Lung (tissue), 16 donors: ENCODE results near the gene B4GALNT2. TPM values are rescaled to one million over a fixed set of nuclear protein-coding genes. Genes with fewer than 3 reads are reported as not detected.
"Not testable (repeated sequence)": the region's sequence is repeated elsewhere in the genome, so short reads cannot be mapped to it uniquely, and the experiment has no call there.

Experiments used
- ATAC-seq: fragments of 200-7000 bp; cut with Tn5 transposase; one replicate; pipeline ENCODE4 v1.9.1; 2020; ENCODE audit warnings: moderate number of reproducible peaks; ENCODE audit not compliant: insufficient read depth, low FRiP score
- DNase-seq, 3 donors: peaks; one replicate each; pipeline ENCODE4 v3.0.0-alpha.2; 2013 to 2017
- H3K27ac ChIP-seq, 2 donors: one replicate each; pipeline ENCODE4 v1.5.1; 2013; ENCODE audit warnings: mild to moderate bottlenecking in 2 of 2, moderate library complexity in 2 of 2, control low read depth in 1 of 2, inconsistent platforms in 1 of 2, low read depth in 1 of 2, low read length in 1 of 2
- H3K27me3 ChIP-seq, 3 donors: one replicate each; pipeline ENCODE4 v1.5.1; 2013; ENCODE audit warnings: low read length in 2 of 3; ENCODE audit not compliant: control insufficient read depth in 3 of 3, insufficient read depth in 3 of 3
- H3K36me3 ChIP-seq, 4 donors: one replicate each; pipeline ENCODE4 v1.5.1; 2013; ENCODE audit warnings: low read length in 4 of 4, mild to moderate bottlenecking in 1 of 4, moderate library complexity in 1 of 4; ENCODE audit not compliant: control insufficient read depth in 4 of 4, insufficient read depth in 4 of 4
- H3K4me1 ChIP-seq, 5 donors: one replicate each; pipeline ENCODE4 v1.5.1; 2013; ENCODE audit warnings: low read length in 5 of 5, mild to moderate bottlenecking in 2 of 5, moderate library complexity in 1 of 5; ENCODE audit not compliant: control insufficient read depth in 5 of 5, insufficient read depth in 5 of 5
- H3K4me3 ChIP-seq: one replicate; pipeline ENCODE4 v1.5.1; 2013; ENCODE audit warnings: mild to moderate bottlenecking, control low read depth, moderate library complexity
- H3K9ac ChIP-seq, 2 donors: one replicate each; pipeline ENCODE4 v1.5.1; 2013; ENCODE audit warnings: low read length in 2 of 2, control low read depth in 1 of 2; ENCODE audit not compliant: insufficient read depth in 1 of 2
- H3K9me3 ChIP-seq, 4 donors: one replicate each; pipeline ENCODE4 v1.5.1; 2013; ENCODE audit warnings: low read length in 3 of 4, mild to moderate bottlenecking in 1 of 4, moderate library complexity in 1 of 4; ENCODE audit not compliant: control insufficient read depth in 4 of 4, insufficient read depth in 3 of 4
- WGBS, 2 donors: extraction: QIAGEN DNeasy Blood & Tissue Kit; methylation state at CpG; one replicate each; pipeline ENCODE4 v1.1.7; 2013; 5-methylcytosine and 5-hydroxymethylcytosine counted together
- long read RNA-seq, 5 donors: transcript quantifications; one replicate each; lab custom pipeline, GENCODE V29; 2026
- polyA plus RNA-seq, 2 donors: library from polyadenylated mRNA; stranded (reverse); fragments of 200-250 nt; gene quantifications; one replicate each; pipeline ENCODE4 v1.2.1, GENCODE V29; 2013
- total RNA-seq, 2 donors: library from RNA; depleted of rRNA in 1 of 2; stranded (reverse); fragments of >200 nt in 1 of 2; gene quantifications; one replicate each; pipeline ENCODE4 v1.2.1, GENCODE V29; 2014 to 2021
- TF ChIP-seq, protein P1 (sequence below): IDR thresholded peaks from 2 replicates; pipeline ENCODE4 v1.5.1; 2012; ENCODE audit warnings: mild to moderate bottlenecking; ENCODE audit errors: control extremely low read depth, extremely low read depth
- donor health status: control.
- donor health status: control.
- donor health status: Bipolar disorder and iron deficiency.
- donor health status: healthy.
- donor health status: DM: yes; HTN: yes; CAD: no.

Gene B4GALNT2, protein sequence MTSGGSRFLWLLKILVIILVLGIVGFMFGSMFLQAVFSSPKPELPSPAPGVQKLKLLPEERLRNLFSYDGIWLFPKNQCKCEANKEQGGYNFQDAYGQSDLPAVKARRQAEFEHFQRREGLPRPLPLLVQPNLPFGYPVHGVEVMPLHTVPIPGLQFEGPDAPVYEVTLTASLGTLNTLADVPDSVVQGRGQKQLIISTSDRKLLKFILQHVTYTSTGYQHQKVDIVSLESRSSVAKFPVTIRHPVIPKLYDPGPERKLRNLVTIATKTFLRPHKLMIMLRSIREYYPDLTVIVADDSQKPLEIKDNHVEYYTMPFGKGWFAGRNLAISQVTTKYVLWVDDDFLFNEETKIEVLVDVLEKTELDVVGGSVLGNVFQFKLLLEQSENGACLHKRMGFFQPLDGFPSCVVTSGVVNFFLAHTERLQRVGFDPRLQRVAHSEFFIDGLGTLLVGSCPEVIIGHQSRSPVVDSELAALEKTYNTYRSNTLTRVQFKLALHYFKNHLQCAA
- under 1 TPM in 1 of 2 donors, not detected in 1; 0.25 TPM for total RNA-seq
- polyA plus RNA-seq, result under 1 TPM; 0.08 to 0.15 TPM
- long read RNA-seq, donor 1, result 0 reads
- long read RNA-seq, donor 2, result 0 reads
- long read RNA-seq, donor 3, result 0 reads
- long read RNA-seq, donor 4, result 0 reads
- long read RNA-seq, donor 5, result 0 reads

GRCh38 chr17:49132699-49133364 lies at the start of gene B4GALNT2:
Gene B4GALNT2, plus strand, starts transcription at chr17:49132769. Its CDS starts 24 bp downstream, at chr17:49132793.
- DNase-seq (peak; percentile 2 to 22 (median 13)), ATAC-seq (peak; percentile 19)
- H3K9me3 ChIP-seq, result peaks cover 0 to 6% (median 2%) of the 10 kb centered on the region in 4 donors
- H3K27me3 ChIP-seq, result peaks cover 0 to 51% (median 36%) of the 10 kb centered on the region in 3 donors
- no peak within 1 kb of the TSS for H3K9ac ChIP-seq
- WGBS, 2 donors, result 4% methylated on average over 65 of the region's 65 CpGs
- H3K4me3 ChIP-seq, result no peak within 1 kb of the TSS
- no peak within 1 kb of the TSS for H3K27ac ChIP-seq
- TF ChIP-seq, protein P1, sequence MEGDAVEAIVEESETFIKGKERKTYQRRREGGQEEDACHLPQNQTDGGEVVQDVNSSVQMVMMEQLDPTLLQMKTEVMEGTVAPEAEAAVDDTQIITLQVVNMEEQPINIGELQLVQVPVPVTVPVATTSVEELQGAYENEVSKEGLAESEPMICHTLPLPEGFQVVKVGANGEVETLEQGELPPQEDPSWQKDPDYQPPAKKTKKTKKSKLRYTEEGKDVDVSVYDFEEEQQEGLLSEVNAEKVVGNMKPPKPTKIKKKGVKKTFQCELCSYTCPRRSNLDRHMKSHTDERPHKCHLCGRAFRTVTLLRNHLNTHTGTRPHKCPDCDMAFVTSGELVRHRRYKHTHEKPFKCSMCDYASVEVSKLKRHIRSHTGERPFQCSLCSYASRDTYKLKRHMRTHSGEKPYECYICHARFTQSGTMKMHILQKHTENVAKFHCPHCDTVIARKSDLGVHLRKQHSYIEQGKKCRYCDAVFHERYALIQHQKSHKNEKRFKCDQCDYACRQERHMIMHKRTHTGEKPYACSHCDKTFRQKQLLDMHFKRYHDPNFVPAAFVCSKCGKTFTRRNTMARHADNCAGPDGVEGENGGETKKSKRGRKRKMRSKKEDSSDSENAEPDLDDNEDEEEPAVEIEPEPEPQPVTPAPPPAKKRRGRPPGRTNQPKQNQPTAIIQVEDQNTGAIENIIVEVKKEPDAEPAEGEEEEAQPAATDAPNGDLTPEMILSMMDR, result no peak
- peaks cover 0 to 6% (median 3%) of the 10 kb centered on the region in 5 donors for H3K4me1 ChIP-seq
- no peaks in the 10 kb centered on the region for H3K36me3 ChIP-seq

DNA sequence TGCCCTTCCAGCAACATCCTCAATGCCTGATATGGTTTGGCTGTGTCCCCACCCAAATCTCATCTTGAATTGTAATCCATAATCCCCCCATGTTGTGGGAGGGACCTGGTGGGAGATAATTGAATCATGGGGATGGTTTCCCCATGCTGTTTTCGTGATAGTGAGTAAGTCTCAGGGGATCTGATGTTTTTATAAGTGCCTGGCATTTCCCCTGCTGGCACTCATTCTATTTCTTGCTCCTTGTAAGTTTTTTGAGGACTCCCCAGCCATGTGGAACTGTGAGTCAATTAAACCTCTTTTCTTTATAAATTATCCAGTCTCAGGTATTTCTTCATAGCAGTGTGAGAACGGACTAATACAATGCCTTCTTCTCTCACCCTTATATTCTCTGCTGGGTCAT lies 47.5 kb upstream of the B4GALNT2 start:
- not testable (repeated sequence) for H3K4me1 ChIP-seq, ATAC-seq, H3K4me3 ChIP-seq, H3K27me3 ChIP-seq, H3K36me3 ChIP-seq, H3K27ac ChIP-seq, DNase-seq, H3K9ac ChIP-seq, H3K9me3 ChIP-seq
- 66 to 73% methylated on average over 2 of the region's 2 CpGs for WGBS, 2 donors

DNA sequence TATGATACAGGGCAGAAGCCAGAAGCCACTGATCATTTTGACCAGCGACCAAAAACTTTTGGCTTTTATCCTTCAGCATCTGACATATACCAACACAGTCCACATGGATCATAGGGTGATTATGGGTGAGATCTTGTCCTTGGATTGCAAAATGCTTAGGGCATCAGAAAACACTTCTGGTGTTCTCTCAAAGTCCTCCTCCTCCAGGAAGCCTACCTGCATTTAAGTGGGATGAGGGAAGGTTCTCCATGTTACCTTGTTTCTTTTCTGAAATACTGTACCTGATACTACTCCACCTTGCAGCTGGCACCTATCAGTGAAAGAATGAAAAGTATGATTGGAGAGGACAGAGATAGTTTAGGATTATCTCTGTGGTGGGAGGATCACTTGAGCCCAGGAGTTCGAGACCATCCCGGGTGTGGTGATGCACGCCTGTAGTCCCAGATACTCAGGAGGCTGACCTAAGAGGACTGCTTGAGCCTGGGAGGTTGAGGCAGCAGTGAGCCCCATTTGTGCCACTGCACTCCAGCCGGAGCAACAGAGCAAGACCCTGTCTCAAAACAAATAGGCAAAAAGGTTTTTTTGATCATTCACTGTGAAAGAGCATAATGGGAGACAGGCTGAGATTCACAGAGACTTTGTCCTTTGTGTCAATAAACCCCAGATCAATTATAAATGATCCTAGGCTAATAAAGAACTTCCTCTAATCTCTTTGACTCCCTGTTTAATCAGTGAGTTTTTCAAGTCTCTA lies 46.8 kb upstream of the B4GALNT2 start:
- DNase-seq, result no peak
- H3K27ac ChIP-seq, result no peak overlapping the region
- TF ChIP-seq, protein P1, result no peak
- H3K9me3 ChIP-seq, result no peaks in the 10 kb centered on the region
- no peak for ATAC-seq
- no peaks in the 10 kb centered on the region for H3K36me3 ChIP-seq
- 89 to 90% methylated on average over 5 of the region's 5 CpGs for WGBS, 2 donors
- H3K4me3 ChIP-seq, result no peak overlapping the region
- H3K9ac ChIP-seq, result no peak overlapping the region
- peaks cover 0 to 3% (median 2%) of the 10 kb centered on the region in 3 donors for H3K27me3 ChIP-seq
- H3K4me1 ChIP-seq, result peaks cover 0 to 2% (median 0%) of the 10 kb centered on the region in 5 donors
